ENCODE measurements around the gene ASB6. TPM values are rescaled to one million over a fixed set of nuclear protein-coding genes. Genes with fewer than 3 reads are reported as not detected.

ASB6 gene
- total RNA-seq, 1 donor from 2014 or later: 18.1 TPM

DNA sequence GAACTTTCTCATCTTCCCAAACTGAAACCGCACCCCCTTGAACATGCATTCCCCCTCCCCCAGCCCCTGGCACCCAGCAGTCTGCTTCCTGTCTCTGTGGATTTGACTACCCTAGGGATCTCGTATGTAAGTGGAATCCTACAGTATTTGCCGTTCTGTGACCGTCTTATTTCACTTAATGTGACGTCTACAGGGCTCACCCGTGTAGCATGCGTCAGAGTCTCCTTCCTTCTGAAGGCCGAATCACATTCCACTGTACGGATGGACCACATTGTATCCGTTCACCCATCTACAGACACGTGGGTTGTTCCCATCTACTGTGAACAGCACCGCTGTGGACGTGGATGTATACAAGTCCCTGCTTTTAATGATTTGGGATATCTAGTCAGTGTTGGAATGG is 28.0 kb upstream of the ASB6 start:
- DNase-seq (ENCODE audit: extremely low spot score, unreplicated experiment): no peak
- Mint-ChIP-seq H3K27ac (ENCODE audit: unreplicated experiment) (no peak overlapping the region), H3K27me3 (ENCODE audit: unreplicated experiment) (no peaks in the 10 kb centered on the region), H3K36me3 (ENCODE audit: unreplicated experiment) (no peaks in the 10 kb centered on the region), H3K9me3 (ENCODE audit: unreplicated experiment) (no peaks in the 10 kb centered on the region), H3K4me1 (ENCODE audit: unreplicated experiment) (peaks cover 40% of the 10 kb centered on the region), H3K4me3 (ENCODE audit: unreplicated experiment) (no peak overlapping the region)
- TF ChIP-seq, protein P1, sequence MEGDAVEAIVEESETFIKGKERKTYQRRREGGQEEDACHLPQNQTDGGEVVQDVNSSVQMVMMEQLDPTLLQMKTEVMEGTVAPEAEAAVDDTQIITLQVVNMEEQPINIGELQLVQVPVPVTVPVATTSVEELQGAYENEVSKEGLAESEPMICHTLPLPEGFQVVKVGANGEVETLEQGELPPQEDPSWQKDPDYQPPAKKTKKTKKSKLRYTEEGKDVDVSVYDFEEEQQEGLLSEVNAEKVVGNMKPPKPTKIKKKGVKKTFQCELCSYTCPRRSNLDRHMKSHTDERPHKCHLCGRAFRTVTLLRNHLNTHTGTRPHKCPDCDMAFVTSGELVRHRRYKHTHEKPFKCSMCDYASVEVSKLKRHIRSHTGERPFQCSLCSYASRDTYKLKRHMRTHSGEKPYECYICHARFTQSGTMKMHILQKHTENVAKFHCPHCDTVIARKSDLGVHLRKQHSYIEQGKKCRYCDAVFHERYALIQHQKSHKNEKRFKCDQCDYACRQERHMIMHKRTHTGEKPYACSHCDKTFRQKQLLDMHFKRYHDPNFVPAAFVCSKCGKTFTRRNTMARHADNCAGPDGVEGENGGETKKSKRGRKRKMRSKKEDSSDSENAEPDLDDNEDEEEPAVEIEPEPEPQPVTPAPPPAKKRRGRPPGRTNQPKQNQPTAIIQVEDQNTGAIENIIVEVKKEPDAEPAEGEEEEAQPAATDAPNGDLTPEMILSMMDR (IDR thresholded peaks at IDR 0.05): no peak

DNA sequence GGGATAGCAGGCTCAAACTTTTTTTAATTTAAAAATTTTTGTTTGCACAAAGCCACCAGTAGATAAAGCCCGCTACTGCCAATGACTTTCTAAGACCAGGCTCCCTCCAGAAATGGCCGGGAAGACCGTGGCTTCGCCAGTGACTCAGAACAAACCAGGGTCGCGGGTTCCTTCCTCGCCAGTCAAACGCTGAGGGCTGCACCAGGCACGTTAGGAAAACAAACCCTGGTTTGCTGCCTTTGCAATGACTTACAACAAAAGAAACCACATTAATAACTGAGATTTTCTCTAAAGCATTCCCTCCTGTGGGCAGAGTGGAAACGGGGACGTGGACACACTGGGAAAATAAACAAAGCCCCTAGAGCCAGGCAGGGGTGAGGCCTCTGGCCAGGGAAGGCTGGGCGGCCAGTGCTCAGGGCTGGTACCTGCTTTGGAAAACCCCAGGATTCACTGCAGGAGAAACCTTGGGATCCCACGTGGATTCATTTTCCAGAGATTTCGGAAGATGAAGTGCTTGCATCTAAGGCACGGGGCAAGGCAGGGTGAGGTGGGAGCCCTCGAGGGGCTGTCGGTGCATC is 27.3 kb upstream of the ASB6 start:
- no peak for DNase-seq (ENCODE audit: extremely low spot score, unreplicated experiment)
- peaks cover 42% of the 10 kb centered on the region for H3K4me1 Mint-ChIP-seq (ENCODE audit: unreplicated experiment)
- no peaks in the 10 kb centered on the region for H3K9me3 Mint-ChIP-seq (ENCODE audit: unreplicated experiment)
- TF ChIP-seq, protein P1 (IDR thresholded peaks at IDR 0.05): no peak
- no peaks in the 10 kb centered on the region for H3K27me3 Mint-ChIP-seq (ENCODE audit: unreplicated experiment)
- peak overlapping the region; percentile 87 for H3K27ac Mint-ChIP-seq (ENCODE audit: unreplicated experiment)
- H3K4me3 Mint-ChIP-seq (ENCODE audit: unreplicated experiment): no peak overlapping the region
- H3K36me3 Mint-ChIP-seq (ENCODE audit: unreplicated experiment): no peaks in the 10 kb centered on the region

DNA sequence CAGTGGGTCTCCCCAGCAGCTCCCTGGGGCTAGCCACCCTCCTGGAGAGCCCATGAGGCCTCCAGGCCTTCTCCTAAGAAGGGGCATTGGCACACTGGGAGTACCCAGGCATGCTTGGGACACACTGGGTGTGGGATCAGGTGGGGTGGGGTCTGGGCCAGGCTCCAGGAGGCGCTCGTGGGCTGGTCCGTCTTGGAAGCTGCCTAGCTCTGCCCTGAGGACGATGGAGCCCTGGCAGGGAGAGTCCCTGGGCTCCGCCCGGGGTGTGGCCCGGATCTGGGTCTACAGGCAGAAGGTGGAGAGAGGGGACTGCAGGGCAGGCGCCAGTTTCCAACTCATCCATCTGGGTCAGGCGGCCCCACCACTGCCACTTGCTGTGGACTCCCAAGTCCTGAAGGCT is 25.9 kb upstream of the ASB6 start:
- H3K27ac Mint-ChIP-seq (ENCODE audit: unreplicated experiment): no peak overlapping the region
- H3K4me1 Mint-ChIP-seq (ENCODE audit: unreplicated experiment): peaks cover 42% of the 10 kb centered on the region
- H3K4me3 Mint-ChIP-seq (ENCODE audit: unreplicated experiment): no peak overlapping the region
- H3K27me3 Mint-ChIP-seq (ENCODE audit: unreplicated experiment): no peaks in the 10 kb centered on the region
- no peaks in the 10 kb centered on the region for H3K36me3 Mint-ChIP-seq (ENCODE audit: unreplicated experiment)
- TF ChIP-seq, protein P1 (IDR thresholded peaks at IDR 0.05): no peak
- DNase-seq (ENCODE audit: extremely low spot score, unreplicated experiment): no peak
- no peaks in the 10 kb centered on the region for H3K9me3 Mint-ChIP-seq (ENCODE audit: unreplicated experiment)

DNA sequence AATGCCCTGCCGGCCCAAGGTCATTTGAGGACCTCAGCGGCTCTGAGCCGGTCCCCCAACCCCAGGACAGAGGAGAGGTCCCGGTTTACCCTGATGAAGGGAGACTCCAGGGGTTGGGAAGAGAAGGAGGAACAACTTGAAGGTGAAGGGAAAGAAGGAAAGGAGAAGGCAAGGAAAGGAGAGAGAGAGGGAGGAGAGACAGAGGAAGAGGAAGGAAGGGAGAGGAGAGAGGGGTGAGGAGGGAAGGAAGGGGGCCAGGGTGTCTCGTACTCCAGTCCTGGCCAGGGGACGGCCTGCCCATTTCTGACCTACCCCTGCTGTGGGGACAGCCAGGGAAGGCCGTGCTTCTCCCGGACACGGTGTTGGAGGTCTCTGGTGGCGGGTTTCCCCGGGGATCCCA is 25.4 kb upstream of the ASB6 start:
- TF ChIP-seq, protein P1 (IDR thresholded peaks at IDR 0.05): no peak
- H3K9me3 Mint-ChIP-seq (ENCODE audit: unreplicated experiment): no peaks in the 10 kb centered on the region
- no peak for DNase-seq (ENCODE audit: extremely low spot score, unreplicated experiment)
- H3K27ac Mint-ChIP-seq (ENCODE audit: unreplicated experiment): no peak overlapping the region
- H3K27me3 Mint-ChIP-seq (ENCODE audit: unreplicated experiment): no peaks in the 10 kb centered on the region
- peaks cover 40% of the 10 kb centered on the region for H3K4me1 Mint-ChIP-seq (ENCODE audit: unreplicated experiment)
- H3K36me3 Mint-ChIP-seq (ENCODE audit: unreplicated experiment): no peaks in the 10 kb centered on the region
- no peak overlapping the region for H3K4me3 Mint-ChIP-seq (ENCODE audit: unreplicated experiment)

DNA sequence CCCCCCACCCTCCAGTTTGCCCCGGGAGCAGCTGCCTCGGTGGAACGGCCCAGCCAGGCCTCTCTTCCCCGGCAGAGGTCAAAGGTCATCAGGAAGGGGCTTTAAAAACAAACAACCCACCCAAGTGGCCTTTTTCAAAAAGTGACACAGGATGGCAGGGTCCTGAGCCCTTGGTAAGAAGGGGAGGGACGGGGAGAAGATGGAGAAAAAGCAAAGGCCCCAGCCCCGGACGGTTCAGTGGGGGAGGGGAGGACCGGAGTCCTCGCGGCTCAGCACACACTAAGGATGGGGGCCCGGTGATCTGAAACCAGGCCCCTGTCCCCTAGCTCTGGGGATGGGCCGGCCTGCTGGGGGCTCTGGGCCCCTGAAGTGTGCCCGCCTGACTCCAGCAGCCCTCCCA is 24.6 kb upstream of the ASB6 start:
- Mint-ChIP-seq H3K9me3 (ENCODE audit: unreplicated experiment) (no peaks in the 10 kb centered on the region), H3K4me3 (ENCODE audit: unreplicated experiment) (peak overlapping the region; percentile 29), H3K4me1 (ENCODE audit: unreplicated experiment) (peaks cover 36% of the 10 kb centered on the region)

More for the DNA sequence above, 24.6 kb upstream of the ASB6 start:
- no peak overlapping the region for H3K27ac Mint-ChIP-seq (ENCODE audit: unreplicated experiment)
- no peaks in the 10 kb centered on the region for H3K27me3 Mint-ChIP-seq (ENCODE audit: unreplicated experiment)
- no peak for DNase-seq (ENCODE audit: extremely low spot score, unreplicated experiment)
- no peaks in the 10 kb centered on the region for H3K36me3 Mint-ChIP-seq (ENCODE audit: unreplicated experiment)
- TF ChIP-seq, protein P1 (IDR thresholded peaks at IDR 0.05): no peak
